ENCODE measurements around the gene PIGC. TPM values are rescaled to one million over a fixed set of nuclear protein-coding genes. Genes with fewer than 3 reads are reported as not detected.

Gene PIGC
- total RNA-seq, 2 donors from 2014 or later, result 22.4 to 27.0 TPM

DNA sequence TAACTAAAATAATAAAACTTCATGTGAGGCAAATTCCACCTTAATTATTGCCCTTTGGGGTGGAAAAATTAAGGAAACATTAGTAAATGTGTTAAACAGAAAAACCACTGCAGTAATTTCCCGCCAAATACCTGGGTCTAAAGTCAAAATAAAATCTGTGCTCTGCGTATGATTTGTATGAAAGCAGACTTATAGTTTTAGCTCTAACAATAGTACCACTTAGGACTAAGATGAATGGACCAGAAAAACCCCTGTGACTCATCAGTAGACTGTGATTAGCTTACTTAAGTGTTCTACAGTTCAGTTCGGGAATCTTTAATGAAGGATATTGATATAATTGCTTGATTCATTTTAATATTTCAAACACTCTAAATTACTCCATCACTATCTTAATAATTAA lies 46.6 kb downstream of the PIGC start:
- Mint-ChIP-seq H3K9me3 (no peaks in the 10 kb centered on the region), H3K4me3 (no peak overlapping the region), H3K4me1 (ENCODE audit: low read depth in 2 of 2) (peaks cover 47 to 54% of the 10 kb centered on the region in 2 donors), H3K27me3 (peaks cover 0 to 2% of the 10 kb centered on the region in 2 donors), H3K27ac (peak overlapping the region in 1 of 2 donors; percentile 53), H3K36me3 (no peaks in the 10 kb centered on the region)
- no peak for DNase-seq (ENCODE audit: low spot score)
- ATAC-seq, result peak; percentile 76

DNA sequence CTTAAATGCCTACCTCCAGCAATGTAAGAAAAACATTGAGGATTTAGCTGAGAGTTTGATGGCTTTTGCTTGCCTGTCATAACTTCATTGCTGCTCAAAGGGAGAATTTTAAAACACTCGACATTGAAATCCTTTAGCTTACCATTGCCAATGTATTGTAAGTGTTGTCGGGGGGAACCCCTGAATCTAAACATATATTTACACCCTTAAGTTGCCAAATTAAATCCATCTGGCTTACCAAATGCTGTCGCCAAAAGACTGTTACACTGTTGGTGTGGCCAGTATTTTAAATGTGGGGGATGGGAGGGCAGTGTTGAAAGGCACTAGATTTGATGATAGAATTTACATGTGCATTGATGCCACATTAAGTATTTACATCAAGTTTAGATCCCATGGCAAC lies 48.3 kb downstream of the PIGC start:
- no peak for ATAC-seq
- Mint-ChIP-seq H3K27me3 (peaks cover 0 to 2% of the 10 kb centered on the region in 2 donors), H3K4me3 (no peak overlapping the region)

DNA sequence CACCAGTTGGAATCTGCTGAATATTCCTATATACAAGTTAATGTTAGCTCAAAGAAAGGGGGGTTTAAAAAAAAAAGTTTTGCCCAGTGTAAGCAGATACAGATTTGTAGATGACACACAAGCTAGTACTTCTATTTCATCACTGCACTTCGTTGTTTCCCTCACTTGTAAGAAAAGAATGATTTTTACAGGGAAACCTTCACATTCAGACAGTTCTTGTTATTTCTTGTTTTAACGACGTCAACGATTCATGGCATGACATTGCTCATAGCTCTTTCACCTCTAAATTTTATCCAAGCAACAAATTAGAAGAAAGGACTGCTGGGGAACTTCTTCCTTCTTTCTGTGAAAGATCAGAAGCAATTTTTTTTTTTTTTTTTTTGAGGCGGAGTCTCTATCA lies 49.1 kb downstream of the PIGC start:
- Mint-ChIP-seq H3K36me3 (no peaks in the 10 kb centered on the region), H3K4me3 (peak overlapping the region; percentile 62), H3K27ac (peak overlapping the region; percentile 19 to 69), H3K4me1 (ENCODE audit: low read depth in 2 of 2) (peaks cover 37 to 52% of the 10 kb centered on the region in 2 donors), H3K9me3 (no peaks in the 10 kb centered on the region), H3K27me3 (peaks cover 0 to 2% of the 10 kb centered on the region in 2 donors)
- ATAC-seq (no peak), DNase-seq (ENCODE audit: low spot score) (no peak)

More for the DNA sequence above, 48.3 kb downstream of the PIGC start:
- Mint-ChIP-seq H3K9me3 (no peaks in the 10 kb centered on the region), H3K27ac (peak overlapping the region in 1 of 2 donors; percentile 67), H3K36me3 (no peaks in the 10 kb centered on the region), H3K4me1 (ENCODE audit: low read depth in 2 of 2) (peaks cover 44 to 57% of the 10 kb centered on the region in 2 donors)
- no peak for DNase-seq (ENCODE audit: low spot score)

DNA sequence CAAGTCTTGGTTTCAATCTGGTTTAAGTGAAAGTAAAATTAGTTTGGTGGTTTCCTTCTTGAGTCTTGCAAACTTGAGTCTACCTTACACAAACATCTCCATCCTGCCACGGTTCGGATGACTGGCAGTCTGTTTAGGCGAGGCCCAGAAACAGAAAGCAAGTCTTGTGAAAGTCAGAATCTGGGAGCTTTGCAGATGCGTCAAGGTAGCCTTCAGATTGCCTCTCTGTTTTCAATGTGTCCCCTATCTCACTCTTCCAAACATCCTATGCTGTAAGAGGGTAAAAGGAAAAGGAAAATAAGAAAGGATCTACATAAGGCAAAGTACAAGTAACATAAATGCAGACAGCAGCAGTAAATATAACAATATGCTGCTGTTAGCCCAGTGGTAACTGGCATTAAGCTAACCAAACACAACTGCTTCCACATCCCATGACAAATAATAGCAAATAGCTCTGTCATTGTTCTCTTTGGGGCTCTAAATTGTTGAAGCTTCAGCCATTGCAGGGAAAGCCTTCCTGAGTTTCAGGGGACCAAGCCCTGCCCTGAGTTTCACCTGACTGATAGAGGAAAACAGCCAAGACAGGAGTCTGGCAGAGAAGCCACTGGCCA lies 49.6 kb downstream of the PIGC start:
- H3K9me3 Mint-ChIP-seq, result no peaks in the 10 kb centered on the region
- peak overlapping the region; percentile 19 to 69 for H3K27ac Mint-ChIP-seq
- H3K4me1 Mint-ChIP-seq (ENCODE audit: low read depth in 2 of 2), result peaks cover 37 to 48% of the 10 kb centered on the region in 2 donors
- ATAC-seq (peak; percentile 95), DNase-seq (ENCODE audit: low spot score) (peak; percentile 75)
- H3K36me3 Mint-ChIP-seq, result no peaks in the 10 kb centered on the region
- H3K27me3 Mint-ChIP-seq, result peaks cover 0 to 2% of the 10 kb centered on the region in 2 donors
- H3K4me3 Mint-ChIP-seq, result peak overlapping the region; percentile 62

DNA sequence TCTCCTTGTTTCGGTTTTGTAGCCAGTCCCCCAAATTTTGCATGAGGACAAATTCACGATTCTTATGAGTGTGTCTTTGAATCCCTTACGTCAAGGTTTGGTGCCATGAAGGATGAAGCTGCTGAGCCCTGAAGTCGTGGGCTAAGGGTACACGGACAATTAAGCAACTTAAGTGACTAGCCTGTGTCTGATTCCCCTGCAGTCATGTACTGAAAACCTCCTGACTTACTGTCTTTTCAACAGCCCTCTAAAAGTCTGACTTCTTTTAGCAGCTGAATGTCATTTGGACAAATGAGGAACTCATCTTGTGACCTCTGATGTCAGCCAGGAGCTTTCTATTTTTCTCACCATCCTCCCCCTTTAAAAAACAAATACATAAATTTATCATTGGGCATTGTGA lies 50.5 kb downstream of the PIGC start:
- H3K9me3 Mint-ChIP-seq, result no peaks in the 10 kb centered on the region
- H3K4me1 Mint-ChIP-seq (ENCODE audit: low read depth in 2 of 2), result peaks cover 28 to 39% of the 10 kb centered on the region in 2 donors
- H3K27ac Mint-ChIP-seq, result peak overlapping the region; percentile 19 to 69
- DNase-seq (ENCODE audit: low spot score) (no peak), ATAC-seq (no peak)
- H3K36me3 Mint-ChIP-seq, result no peaks in the 10 kb centered on the region
- H3K27me3 Mint-ChIP-seq, result peaks cover 0 to 2% of the 10 kb centered on the region in 2 donors
- H3K4me3 Mint-ChIP-seq, result no peak overlapping the region

DNA sequence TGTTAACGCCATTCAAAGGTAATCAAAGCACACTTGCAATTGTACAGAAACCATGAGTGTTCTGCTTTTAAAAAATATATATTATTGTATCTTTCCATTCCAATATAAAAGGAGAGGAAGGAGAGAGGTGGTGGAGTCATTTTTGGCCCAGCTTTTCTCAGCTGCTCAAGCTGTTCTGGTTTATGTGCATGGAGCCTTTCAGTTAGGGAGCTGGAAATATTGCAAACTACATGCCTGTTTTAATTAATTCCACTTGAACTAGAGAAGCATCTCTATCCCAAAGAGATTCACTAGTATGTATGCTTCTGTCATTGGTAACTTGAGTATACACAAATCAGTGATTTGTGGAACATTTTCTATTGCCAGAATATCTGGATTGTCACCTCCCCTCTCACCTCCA lies 51.9 kb downstream of the PIGC start:
- peaks cover 16 to 32% of the 10 kb centered on the region in 2 donors for H3K4me1 Mint-ChIP-seq (ENCODE audit: low read depth in 2 of 2)
- H3K4me3 Mint-ChIP-seq, result no peak overlapping the region
- H3K36me3 Mint-ChIP-seq, result no peaks in the 10 kb centered on the region
- DNase-seq (ENCODE audit: low spot score), result no peak
- ATAC-seq, result no peak
- no peaks in the 10 kb centered on the region for H3K9me3 Mint-ChIP-seq
- H3K27me3 Mint-ChIP-seq, result peaks cover 0 to 2% of the 10 kb centered on the region in 2 donors
- H3K27ac Mint-ChIP-seq, result no peak overlapping the region

Other genes starting within 250 kb of the PIGC start
- gene C1orf105, start 23.4 kb downstream of the PIGC start, total RNA-seq, result not detected
- 10 to 100 TPM; 59.7 to 66.9 TPM for gene SUCO, start 89.1 kb upstream of the PIGC start, total RNA-seq
- gene FASLG, start 215.0 kb upstream of the PIGC start, total RNA-seq, result 100 to 1,000 TPM in 1 of 2 donors, 10 to 100 TPM in 1; 80.6 to 195 TPM